ENCODE data around the gene ASCC1. TPM values are rescaled to one million over a fixed set of nuclear protein-coding genes. Genes with fewer than 3 reads are reported as not detected.

ASCC1 gene
- total RNA-seq, 6 experiments from 2014 or later = 21.0 to 29.6 (median 25.3) TPM

- Mint-ChIP-seq H3K4me1 (ENCODE audit: low read depth) (peaks cover 11% of the 10 kb centered on the region), H3K9me3 (no peaks in the 10 kb centered on the region), H3K36me3 (ENCODE audit: low read depth) (no peaks in the 10 kb centered on the region; the same call in 1 of the 2 replicates), H3K27me3 (ENCODE audit: insufficient read depth) (no peaks in the 10 kb centered on the region), H3K27ac (no peak overlapping the region), H3K4me3 (no peak overlapping the region)
- TF ChIP-seq CTCF (IDR thresholded peaks at IDR 0.05) = no peak
- DNase-seq = no peak
Observed at GRCh38 chr10:72238392-72239175, 22.5 kb upstream of the ASCC1 start.

GRCh38 chr10:72235544-72236279, 19.6 kb upstream of the ASCC1 start:
- no peak for DNase-seq
- no peak overlapping the region for H3K4me3 Mint-ChIP-seq
- H3K27me3 Mint-ChIP-seq (ENCODE audit: insufficient read depth) = no peaks in the 10 kb centered on the region
- no peak overlapping the region for H3K27ac Mint-ChIP-seq
- H3K4me1 Mint-ChIP-seq (ENCODE audit: low read depth) = no peaks in the 10 kb centered on the region
- no peaks in the 10 kb centered on the region for H3K9me3 Mint-ChIP-seq
- peaks cover 6% of the 10 kb centered on the region; the same call in 1 of the 2 replicates for H3K36me3 Mint-ChIP-seq (ENCODE audit: low read depth)
- no peak for TF ChIP-seq CTCF (IDR thresholded peaks at IDR 0.05)

GRCh38 chr10:72234560-72235095, 18.6 kb upstream of the ASCC1 start:
- no peak for TF ChIP-seq CTCF (IDR thresholded peaks at IDR 0.05)
- Mint-ChIP-seq H3K4me1 (ENCODE audit: low read depth) (no peaks in the 10 kb centered on the region), H3K36me3 (ENCODE audit: low read depth) (peaks cover 6% of the 10 kb centered on the region; the same call in 1 of the 2 replicates), H3K9me3 (no peaks in the 10 kb centered on the region), H3K27ac (no peak overlapping the region), H3K4me3 (no peak overlapping the region), H3K27me3 (ENCODE audit: insufficient read depth) (no peaks in the 10 kb centered on the region)
- DNase-seq = no peak

GRCh38 chr10:72233621-72234020, 17.5 kb upstream of the ASCC1 start:
- no peak for TF ChIP-seq CTCF (IDR thresholded peaks at IDR 0.05)
- no peaks in the 10 kb centered on the region for H3K9me3 Mint-ChIP-seq
- no peak for DNase-seq
- H3K27ac Mint-ChIP-seq = no peak overlapping the region
- no peaks in the 10 kb centered on the region for H3K4me1 Mint-ChIP-seq (ENCODE audit: low read depth)
- H3K4me3 Mint-ChIP-seq = no peak overlapping the region
- H3K36me3 Mint-ChIP-seq (ENCODE audit: low read depth) = peaks cover 6% of the 10 kb centered on the region; the same call in 1 of the 2 replicates
- H3K27me3 Mint-ChIP-seq (ENCODE audit: insufficient read depth) = no peaks in the 10 kb centered on the region

- Mint-ChIP-seq H3K4me1 (ENCODE audit: low read depth) (no peaks in the 10 kb centered on the region), H3K9me3 (no peaks in the 10 kb centered on the region), H3K27me3 (ENCODE audit: insufficient read depth) (no peaks in the 10 kb centered on the region), H3K27ac (no peak overlapping the region), H3K4me3 (no peak overlapping the region), H3K36me3 (ENCODE audit: low read depth) (peaks cover 6% of the 10 kb centered on the region; the same call in 1 of the 2 replicates)
- DNase-seq = no peak
- no peak for TF ChIP-seq CTCF (IDR thresholded peaks at IDR 0.05)
Observed at GRCh38 chr10:72229261-72230251, 13.5 kb upstream of the ASCC1 start.
